ENCODE results near the gene ARMS2.

ARMS2 gene

DNA sequence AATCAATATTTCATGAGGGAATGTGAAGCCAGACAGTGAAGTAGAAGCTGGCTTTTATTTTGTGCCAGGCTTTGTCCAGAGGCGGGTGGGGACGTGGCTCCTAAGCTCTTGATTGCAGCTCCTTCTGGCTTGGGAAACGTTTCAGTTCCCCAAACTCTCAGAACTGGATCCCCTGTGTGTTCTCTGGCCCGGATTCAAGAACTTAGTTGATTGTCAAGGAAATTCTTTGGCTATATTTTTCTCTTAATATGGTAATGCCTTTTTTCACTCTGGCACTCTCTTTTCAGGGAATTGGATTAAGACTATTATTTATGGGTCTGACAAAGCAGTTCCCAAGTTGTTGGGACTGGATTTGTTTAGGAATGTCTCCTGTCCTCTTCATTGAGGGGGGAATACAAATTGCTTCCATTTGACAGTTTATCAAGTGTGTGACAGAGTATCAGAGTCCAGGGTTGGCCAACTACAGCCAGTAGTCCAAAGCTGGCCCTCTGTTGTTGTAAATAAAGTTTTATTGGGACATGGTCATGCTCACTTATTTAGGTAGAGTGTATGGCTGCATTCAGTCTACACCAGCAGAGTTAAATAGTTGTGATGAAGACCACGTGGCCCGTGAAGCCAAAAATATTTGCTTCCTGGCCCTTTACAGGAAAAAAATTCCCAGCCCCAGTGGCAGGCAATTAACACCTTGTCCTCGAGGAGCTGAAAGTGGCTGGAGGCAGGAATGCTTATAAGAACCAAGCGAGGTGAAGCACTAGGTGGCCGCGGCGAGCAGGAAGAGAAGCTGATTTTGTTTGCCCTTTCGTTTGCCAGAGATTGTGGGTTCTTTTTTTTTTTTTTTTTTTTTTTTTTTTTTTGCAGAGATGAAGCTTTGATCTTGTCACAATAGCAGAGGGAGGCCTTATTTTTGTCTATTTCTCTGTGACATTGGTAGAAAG, 41.2 kb downstream of the ARMS2 start:
- no peak for DNase-seq

DNA sequence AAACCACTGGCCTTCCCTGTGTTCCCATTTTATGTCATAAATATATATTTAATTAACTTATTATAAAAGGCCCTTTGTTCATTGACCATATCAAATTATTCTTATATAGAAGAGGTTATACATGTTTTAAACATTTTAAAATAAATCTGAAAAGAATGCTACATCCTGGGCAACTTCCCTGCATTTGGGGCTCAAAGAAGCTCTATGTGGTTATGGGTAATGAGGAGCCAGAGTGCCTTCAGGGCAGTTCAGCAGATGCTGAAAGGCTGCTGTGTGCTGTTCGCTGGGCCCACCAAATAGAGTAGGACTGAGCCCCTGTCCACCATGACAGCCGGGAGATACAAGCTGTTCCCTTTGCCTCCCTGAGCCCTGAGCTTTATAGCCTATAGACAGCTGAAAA, 42.8 kb downstream of the ARMS2 start:
- DNase-seq, result no peak

DNA sequence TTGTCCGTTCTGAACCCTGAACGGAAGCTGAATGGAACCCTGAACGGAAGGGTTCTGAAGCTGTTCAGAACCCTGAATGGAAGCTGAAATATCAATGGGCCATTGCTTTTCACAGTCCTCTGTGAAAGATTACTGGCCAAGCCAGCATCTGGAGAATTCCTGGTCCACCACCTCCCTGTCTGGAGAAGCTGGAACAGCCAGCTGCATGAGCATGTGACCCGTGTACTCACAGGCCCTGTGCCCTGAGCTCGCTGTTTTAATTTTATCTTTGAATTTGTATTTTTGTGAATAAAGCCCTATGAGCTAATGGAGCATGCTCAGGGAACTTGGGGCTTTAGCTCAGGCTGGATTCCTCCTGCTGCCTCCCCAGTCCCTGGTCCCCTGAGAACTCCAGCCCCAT, 44.1 kb downstream of the ARMS2 start:
- no peak for DNase-seq

DNA sequence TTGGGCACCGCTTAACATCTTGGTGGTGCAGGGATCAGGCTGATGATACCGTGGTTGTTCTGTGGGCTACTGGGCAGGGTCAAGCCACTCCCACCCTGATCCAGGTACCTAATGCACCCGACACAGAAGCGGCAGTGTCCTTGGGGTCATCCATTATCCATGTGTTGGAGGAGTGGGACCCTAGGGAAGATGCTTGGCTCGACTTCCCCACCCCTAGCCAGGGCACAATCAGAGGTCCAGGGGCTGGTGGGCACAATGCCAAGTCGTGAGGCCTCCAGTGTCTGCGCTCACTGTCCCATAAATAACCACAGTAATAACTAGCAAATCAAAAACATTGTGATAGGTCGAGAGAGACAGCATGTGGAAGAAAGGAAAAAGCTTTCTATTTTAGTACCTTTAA, 44.6 kb downstream of the ARMS2 start:
- no peak for DNase-seq

DNA sequence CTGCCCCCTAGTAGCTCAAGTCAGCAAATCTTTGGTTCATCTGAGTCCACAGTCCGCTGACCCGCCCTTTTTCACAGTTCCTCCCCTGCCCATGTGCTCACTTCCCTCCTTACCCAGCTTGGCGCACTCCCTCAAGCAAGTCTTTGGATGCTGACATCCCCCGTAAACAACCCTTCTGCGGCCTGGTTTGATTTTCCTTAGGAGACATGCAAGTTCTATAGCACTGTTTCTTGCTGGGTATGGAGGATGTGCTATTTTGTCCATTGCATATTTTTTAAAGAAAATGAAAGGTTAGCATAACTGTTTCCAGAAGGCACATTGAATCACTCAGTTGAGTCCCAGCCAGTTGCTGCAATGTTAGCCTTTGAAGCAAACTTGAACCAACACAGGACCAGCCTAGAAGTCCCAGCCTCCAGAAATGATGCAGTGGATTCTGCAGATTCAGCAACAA, 45.1 kb downstream of the ARMS2 start:
- DNase-seq, result no peak

DNA sequence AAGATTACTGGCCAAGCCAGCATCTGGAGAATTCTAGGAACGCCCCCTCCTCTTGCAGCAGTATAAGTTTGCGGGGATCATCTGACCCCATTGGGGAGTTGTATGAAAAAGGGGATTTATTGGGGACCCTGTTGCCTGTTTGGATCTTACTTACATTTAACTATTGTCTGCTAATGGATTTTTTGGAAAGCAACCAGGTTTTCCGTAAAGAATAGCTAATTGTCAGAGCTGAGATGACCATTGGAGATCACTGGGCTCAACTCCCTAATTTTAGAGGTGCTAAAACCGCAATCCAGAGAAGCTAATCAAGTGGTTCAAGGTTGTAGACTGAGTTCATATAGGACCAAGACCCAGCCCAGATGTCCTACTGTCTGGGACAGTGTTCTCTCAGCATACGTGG, 45.7 kb downstream of the ARMS2 start:
- DNase-seq, result no peak

DNA sequence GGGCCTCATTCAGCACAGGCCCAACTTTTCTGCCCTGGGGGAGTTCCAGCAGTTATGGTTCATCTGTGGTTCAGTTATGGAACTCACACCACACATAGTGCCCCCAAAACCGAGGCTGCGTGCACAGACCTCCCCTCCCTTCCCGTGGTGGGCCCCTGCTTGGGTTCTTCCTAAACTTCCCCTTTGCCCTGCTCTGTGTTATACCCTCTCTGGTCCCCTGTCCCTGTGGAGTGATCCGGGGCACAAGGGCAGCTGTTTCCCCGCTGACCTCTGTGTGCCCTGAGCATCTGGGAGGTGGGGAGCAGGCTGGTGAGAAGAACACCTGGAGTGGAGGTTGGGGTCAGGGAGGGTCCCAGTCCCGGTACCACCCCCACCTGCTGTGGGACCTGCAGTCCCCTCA, 46.3 kb downstream of the ARMS2 start:
- no peak for DNase-seq

DNA sequence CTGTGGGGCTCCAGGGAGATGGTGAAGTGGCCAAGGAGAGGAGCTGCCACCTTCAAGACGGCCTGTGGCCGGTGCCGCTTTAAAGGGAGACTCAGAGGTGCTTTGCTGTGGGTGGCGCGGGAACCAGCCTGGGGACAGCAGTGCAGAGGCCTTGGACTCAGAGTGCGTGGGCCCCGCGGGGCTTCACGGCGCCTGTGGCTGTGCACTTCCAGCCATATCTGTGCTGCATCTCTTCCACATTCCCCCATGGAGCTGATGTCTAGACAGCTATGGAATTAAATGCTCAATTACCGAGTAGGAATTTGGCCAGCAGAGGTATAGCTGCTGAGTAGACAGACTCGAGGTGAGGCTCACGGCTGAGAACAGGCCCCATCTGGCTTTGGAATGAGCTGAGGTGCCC, 48.6 kb downstream of the ARMS2 start:
- DNase-seq, result peak; percentile 90

DNA sequence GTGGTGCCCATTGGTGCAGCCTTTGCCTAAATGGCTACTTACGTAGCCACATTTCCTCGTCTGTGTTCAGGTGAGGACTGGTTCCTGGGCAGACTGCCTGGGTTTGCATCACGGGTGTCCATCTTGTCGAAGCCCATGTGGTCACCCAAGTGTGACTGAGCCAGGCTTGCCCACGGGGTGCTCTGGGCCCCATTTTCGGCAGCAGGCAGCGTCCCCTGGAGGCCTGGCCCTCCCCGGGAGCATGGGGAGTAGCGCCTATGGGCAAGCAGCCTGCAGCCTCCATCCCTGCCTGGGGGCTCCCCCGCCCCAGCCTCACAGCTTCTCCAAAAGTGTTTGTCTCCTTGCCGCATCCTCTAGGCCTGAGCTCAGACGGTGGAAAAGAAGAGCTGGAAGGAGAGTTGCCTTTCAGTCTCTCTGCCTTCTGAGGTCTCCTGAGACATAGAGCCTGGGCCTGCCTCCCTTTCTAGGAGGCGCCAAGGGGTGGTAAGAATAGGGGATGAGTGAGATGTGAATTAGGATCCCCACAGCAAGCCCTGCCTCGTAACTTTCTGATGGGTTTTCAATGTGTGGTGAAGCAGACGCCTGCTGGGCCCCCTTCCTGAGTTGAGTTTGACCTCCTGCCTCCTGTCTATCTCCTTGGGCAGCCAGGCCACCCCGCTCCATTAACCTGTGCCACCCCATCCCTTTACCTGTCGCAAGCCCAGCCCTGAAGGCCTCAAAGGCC, 49.6 kb downstream of the ARMS2 start:
- DNase-seq, result no peak

DNA sequence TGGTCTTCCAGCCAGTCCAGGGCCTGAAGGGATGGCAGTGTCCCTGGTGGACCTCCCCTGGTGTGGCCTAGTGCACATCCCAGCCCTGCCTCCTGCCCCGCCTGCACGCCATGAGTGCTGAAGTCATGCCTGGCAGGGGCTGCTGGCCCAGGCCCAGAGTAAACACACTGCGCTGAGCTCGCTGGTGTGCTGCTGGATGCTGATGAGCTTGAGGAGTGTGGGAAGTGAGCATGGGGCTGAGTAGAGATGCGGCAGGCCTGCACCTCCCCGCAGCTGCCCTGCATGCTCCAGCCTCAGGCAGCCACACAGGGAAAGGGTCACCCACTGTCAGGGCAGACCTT, 50.1 kb downstream of the ARMS2 start:
- DNase-seq, result no peak

DNA sequence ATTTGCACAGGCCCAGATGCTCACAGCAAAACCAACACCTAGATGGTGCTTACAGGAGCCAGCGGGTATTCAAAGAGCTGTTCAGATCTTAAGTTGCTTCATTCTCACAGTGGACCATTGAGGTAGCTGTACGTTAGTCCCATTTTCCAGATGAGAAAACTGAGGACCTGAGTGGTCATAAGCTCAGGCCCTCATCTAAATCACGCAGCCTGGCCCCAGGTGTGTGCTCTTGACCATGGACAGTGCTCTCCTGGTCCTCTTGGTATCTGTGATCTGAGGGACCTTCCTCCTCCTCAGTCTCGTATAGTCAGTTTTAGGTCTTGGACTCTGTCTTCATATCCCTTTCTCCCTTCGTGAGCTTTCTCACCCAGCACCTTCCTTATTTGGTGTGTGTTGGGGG, 50.6 kb downstream of the ARMS2 start:
- no peak for DNase-seq

DNA sequence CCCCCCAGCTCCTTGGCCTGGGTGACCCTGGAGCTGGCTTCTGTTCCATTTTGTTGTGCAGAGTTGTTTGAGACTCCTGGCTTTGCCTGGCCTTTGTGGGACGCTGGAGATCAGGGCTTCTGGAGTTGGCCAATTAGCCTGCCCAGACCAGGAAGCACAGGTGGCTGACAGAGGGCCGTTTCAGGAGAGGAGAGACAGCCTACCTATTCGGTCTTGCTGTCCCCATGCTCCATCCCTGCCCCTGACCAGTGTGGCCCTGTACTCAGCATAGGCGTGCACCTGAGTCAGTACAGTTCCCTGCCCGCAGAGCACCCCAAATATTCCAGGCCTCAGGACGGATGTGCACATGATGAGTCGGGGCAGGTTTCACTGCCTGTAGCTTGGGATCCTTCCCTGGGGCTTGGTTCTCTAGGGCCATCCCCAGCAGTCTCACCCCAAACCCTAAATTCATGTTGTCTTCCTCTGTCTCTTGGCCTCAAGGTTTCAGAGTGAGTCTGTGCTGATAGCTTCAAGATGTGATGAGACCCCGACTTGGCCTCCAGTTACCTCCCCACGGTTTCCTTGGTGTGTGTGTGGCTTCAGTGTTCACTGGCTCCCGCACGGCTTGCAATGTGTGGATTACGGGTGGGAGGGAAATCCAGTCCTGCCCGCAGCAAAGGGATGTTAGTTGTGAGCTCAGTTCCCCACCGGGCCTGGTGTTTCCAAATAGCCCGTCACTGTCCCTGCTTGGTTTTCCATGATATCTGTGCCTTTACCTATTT, 51.6 kb downstream of the ARMS2 start:
- DNase-seq, result no peak
